ENCODE results near the gene EPS15. TPM values are rescaled to one million over a fixed set of nuclear protein-coding genes. Genes with fewer than 3 reads are reported as not detected.
"Not testable (repeated sequence)": the region's sequence is repeated elsewhere in the genome, so short reads cannot be mapped to it uniquely, and the experiment has no call there.

Gene EPS15
- polyA plus RNA-seq, 1 donor = 28.7 TPM

GRCh38 chr1:51515312-51515960 is 3.6 kb downstream of the EPS15 start:
- DNase-seq (ENCODE audit: low read depth) = no peak

GRCh38 chr1:51514733-51515132 is 4.3 kb downstream of the EPS15 start:
- DNase-seq (ENCODE audit: low read depth) = no peak

GRCh38 chr1:51512606-51513005 is 6.5 kb downstream of the EPS15 start:
- no peak for DNase-seq (ENCODE audit: low read depth)

- DNase-seq (ENCODE audit: low read depth) = no peak
Observed at GRCh38 chr1:51512120-51512519, 6.9 kb downstream of the EPS15 start.

GRCh38 chr1:51509773-51510172 is 9.3 kb downstream of the EPS15 start:
- no peak for DNase-seq (ENCODE audit: low read depth)

GRCh38 chr1:51506537-51506936 is 12.5 kb downstream of the EPS15 start:
- DNase-seq (ENCODE audit: low read depth) = no peak

- no peak for DNase-seq (ENCODE audit: low read depth)
Observed at GRCh38 chr1:51504806-51505525, 14.1 kb downstream of the EPS15 start.

- not testable (repeated sequence) for DNase-seq (ENCODE audit: low read depth)
Observed at GRCh38 chr1:51501218-51501630, 17.8 kb downstream of the EPS15 start.

GRCh38 chr1:51499694-51500093 is 19.4 kb downstream of the EPS15 start:
- no peak for DNase-seq (ENCODE audit: low read depth)

- DNase-seq (ENCODE audit: low read depth) = no peak
Observed at GRCh38 chr1:51498924-51499323, 20.1 kb downstream of the EPS15 start.

GRCh38 chr1:51497340-51497739 is 21.7 kb downstream of the EPS15 start:
- DNase-seq (ENCODE audit: low read depth) = no peak

- DNase-seq (ENCODE audit: low read depth) = no peak
Observed at GRCh38 chr1:51494138-51494830, 24.8 kb downstream of the EPS15 start.

GRCh38 chr1:51491166-51491981 is 27.7 kb downstream of the EPS15 start:
- DNase-seq (ENCODE audit: low read depth) = no peak

GRCh38 chr1:51489472-51489871 is 29.6 kb downstream of the EPS15 start:
- DNase-seq (ENCODE audit: low read depth) = no peak

- DNase-seq (ENCODE audit: low read depth) = no peak
Observed at GRCh38 chr1:51488372-51489050, 30.6 kb downstream of the EPS15 start.

GRCh38 chr1:51487628-51488027 is 31.4 kb downstream of the EPS15 start:
- no peak for DNase-seq (ENCODE audit: low read depth)

- DNase-seq (ENCODE audit: low read depth) = no peak
Observed at GRCh38 chr1:51484591-51484990, 34.5 kb downstream of the EPS15 start.

GRCh38 chr1:51482881-51483280 is 36.2 kb downstream of the EPS15 start:
- DNase-seq (ENCODE audit: low read depth) = no peak

GRCh38 chr1:51474832-51475620 is 44.0 kb downstream of the EPS15 start:
- not testable (repeated sequence) for DNase-seq (ENCODE audit: low read depth)

GRCh38 chr1:51473331-51474115 is 45.5 kb downstream of the EPS15 start:
- no peak for DNase-seq (ENCODE audit: low read depth)

All from forelimb muscle (tissue), 1 donor.